ENCODE data around the gene TMEFF1.

The TMEFF1 gene

GRCh38 chr9:100474924-100475276 is 2.0 kb downstream of the TMEFF1 start:
- DNase-seq (ENCODE audit: low spot score), result no peak
- Histone ChIP-seq H3K27ac (no peak overlapping the region), H3K4me3 (no peak overlapping the region)
- TF ChIP-seq, protein P1, sequence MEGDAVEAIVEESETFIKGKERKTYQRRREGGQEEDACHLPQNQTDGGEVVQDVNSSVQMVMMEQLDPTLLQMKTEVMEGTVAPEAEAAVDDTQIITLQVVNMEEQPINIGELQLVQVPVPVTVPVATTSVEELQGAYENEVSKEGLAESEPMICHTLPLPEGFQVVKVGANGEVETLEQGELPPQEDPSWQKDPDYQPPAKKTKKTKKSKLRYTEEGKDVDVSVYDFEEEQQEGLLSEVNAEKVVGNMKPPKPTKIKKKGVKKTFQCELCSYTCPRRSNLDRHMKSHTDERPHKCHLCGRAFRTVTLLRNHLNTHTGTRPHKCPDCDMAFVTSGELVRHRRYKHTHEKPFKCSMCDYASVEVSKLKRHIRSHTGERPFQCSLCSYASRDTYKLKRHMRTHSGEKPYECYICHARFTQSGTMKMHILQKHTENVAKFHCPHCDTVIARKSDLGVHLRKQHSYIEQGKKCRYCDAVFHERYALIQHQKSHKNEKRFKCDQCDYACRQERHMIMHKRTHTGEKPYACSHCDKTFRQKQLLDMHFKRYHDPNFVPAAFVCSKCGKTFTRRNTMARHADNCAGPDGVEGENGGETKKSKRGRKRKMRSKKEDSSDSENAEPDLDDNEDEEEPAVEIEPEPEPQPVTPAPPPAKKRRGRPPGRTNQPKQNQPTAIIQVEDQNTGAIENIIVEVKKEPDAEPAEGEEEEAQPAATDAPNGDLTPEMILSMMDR (IDR thresholded peaks at IDR 0.05), result no peak

- no peak overlapping the region for H3K27ac ChIP-seq
- H3K4me3 ChIP-seq, result no peak overlapping the region
- DNase-seq (ENCODE audit: low spot score), result no peak
- TF ChIP-seq, protein P1 (IDR thresholded peaks at IDR 0.05), result no peak
Observed at GRCh38 chr9:100477241-100477640, 4.3 kb downstream of the TMEFF1 start.

GRCh38 chr9:100478192-100478591 is 5.2 kb downstream of the TMEFF1 start:
- Histone ChIP-seq H3K4me3 (no peak overlapping the region), H3K27ac (no peak overlapping the region)
- no peak for DNase-seq (ENCODE audit: low spot score)
- TF ChIP-seq, protein P1 (IDR thresholded peaks at IDR 0.05), result no peak

GRCh38 chr9:100479820-100480219 is 6.9 kb downstream of the TMEFF1 start:
- TF ChIP-seq, protein P1 (IDR thresholded peaks at IDR 0.05), result no peak
- no peak overlapping the region for H3K27ac ChIP-seq
- no peak overlapping the region for H3K4me3 ChIP-seq
- DNase-seq (ENCODE audit: low spot score), result no peak

DNA sequence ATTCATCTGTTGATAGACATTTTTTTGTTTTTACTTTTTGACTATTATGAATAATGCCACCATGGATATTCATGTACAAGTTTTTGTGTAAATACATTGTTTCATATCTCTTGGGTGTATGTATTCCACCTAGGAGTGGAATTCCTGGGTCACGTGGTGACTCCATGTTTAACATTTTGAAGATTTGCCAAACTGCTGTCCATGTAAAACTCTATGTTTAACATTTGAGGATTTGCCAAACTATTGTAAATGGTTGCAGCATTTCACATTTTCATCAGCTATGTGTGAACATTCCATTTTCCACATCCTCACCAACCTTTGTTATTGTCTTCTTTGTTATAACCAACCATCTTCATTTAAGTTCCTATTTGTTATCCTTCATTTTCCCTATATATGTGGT is 12.2 kb downstream of the TMEFF1 start:
- no peak for DNase-seq (ENCODE audit: low spot score)
- Histone ChIP-seq H3K27ac (no peak overlapping the region), H3K4me3 (no peak overlapping the region)
- TF ChIP-seq, protein P1 (IDR thresholded peaks at IDR 0.05), result no peak

DNA sequence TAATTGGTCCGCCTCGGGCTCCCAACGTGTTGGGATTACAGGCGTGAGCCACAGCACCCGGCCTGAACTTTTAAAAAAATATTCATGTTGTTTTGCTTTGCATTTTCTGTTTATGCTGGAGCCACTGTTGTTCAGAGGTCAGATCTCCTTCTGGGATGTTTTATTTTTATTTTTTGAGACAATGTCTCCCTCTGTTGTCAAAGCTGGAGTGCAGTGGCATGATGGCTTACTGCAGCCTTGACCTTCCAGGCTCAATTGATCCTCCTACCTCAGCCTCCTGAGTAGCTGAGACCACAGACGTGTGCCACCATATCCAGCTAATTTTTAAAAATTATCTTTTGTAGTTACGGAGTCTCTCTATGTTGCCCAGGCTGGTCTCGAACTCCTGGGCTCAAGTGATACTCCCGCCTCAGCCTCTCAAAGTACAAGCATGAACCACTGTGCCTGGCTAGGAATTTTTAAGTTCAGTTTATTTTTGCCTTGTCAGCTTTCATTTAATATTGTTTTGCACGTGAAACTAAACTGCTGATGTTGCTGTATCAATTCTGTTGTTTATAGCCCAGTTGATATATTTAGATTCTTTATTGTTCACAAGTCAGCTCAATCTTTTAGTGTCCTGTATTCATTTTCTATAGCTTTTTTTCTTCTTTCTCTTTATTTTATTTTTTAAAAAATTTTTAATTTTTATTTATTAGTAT is 13.7 kb downstream of the TMEFF1 start:
- no peak for DNase-seq (ENCODE audit: low spot score)
- no peak overlapping the region for H3K4me3 ChIP-seq
- H3K27ac ChIP-seq, result no peak overlapping the region
- TF ChIP-seq, protein P1 (IDR thresholded peaks at IDR 0.05), result no peak

DNA sequence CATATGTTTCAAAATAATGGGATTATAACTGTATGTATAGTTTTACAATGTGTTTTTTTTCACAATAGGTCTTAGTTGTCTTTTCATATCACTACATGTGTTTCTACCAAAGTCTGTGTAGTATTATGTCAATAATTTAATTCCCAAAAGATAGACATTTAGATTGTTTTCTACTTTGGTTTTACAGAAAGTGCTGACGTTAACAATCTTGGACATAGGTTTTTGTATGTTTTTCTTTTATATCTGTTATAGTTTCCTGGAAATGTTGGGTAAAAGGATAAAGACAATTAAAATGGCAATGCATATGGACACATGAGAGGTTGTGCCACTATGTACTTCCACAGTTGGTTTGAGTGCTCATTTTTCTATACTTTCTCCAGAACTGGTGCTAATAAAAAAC is 15.2 kb downstream of the TMEFF1 start:
- DNase-seq (ENCODE audit: low spot score), result no peak
- TF ChIP-seq, protein P1 (IDR thresholded peaks at IDR 0.05), result no peak
- H3K4me3 ChIP-seq, result no peak overlapping the region

More for the DNA sequence above, 15.2 kb downstream of the TMEFF1 start:
- H3K27ac ChIP-seq, result no peak overlapping the region

Measured in coronary artery (tissue), 2 donors.